Left lung (tissue), 10 donors: Measurements from ENCODE around the gene SORCS1. TPM values are rescaled to one million over a fixed set of nuclear protein-coding genes. Genes with fewer than 3 reads are reported as not detected.

Experiments used
- ATAC-seq: fragments of 200-7000 bp; cut with Tn5 transposase; one replicate; pipeline ENCODE4 v1.9.1; 2020; ENCODE audit warnings: moderate library complexity
- DNase-seq, 4 donors: peaks; one replicate each; pipeline ENCODE4 v3.0.0-alpha.2; 2013 to 2020
- H3K27ac ChIP-seq, 2 donors: fragments of 200-600 bp; sonication (generic) in 1 of 2; one replicate each; pipeline versions ENCODE4 v1.5.0 to v1.8.0; 2020 to 2021
- H3K27me3 ChIP-seq, 2 donors: fragments of 200-600 bp; sonication (generic) in 1 of 2; one replicate each; pipeline versions ENCODE4 v1.5.0 to v1.8.0; 2020 to 2021
- H3K36me3 ChIP-seq, 2 donors: fragments of 200-600 bp; sonication (generic) in 1 of 2; one replicate each; pipeline versions ENCODE4 v1.5.0 to v1.8.0; 2020 to 2021
- H3K4me1 ChIP-seq, 2 donors: fragments of 200-600 bp; one replicate each; pipeline ENCODE4 v1.8.0; 2021
- H3K4me3 ChIP-seq, 2 donors: fragments of 200-600 bp; sonication (generic) in 1 of 2; one replicate each; pipeline versions ENCODE4 v1.5.0 to v1.8.0; 2020 to 2021; ENCODE audit warnings: mild to moderate bottlenecking in 1 of 2
- H3K9me3 ChIP-seq, 2 donors: fragments of 200-600 bp; sonication (generic) in 1 of 2; one replicate each; pipeline versions ENCODE4 v1.5.0 to v1.8.0; 2020 to 2021
- CTCF ChIP-seq, 2 donors: fragments of 200-600 bp; sonication (generic) in 1 of 2; IDR thresholded peaks; one replicate each; pipeline versions ENCODE4 v1.5.0 to v1.8.0; 2021; ENCODE audit warnings: antibody characterized with exemption in 2 of 2
- intact Hi-C, 2 donors: fragments of 100-400 bp; cut with DNase I; formaldehyde crosslinking; loops; one replicate each; pipeline versions ENCODE4 v1.11.2 to v1.14.2; 2022
- polyA plus RNA-seq, 6 donors: library from polyadenylated mRNA; unstranded; fragments of 120-200 nt; gene quantifications; one replicate each; pipeline ENCODE4 v1.2.1, GENCODE V29; 2013; ENCODE audit not compliant: insufficient read length in 6 of 6
- total RNA-seq, 2 donors: library from RNA; stranded (reverse); fragmentation: NEBNext Ultra II Directional; extraction: Animal tissue kit (Norgen Biotek cat#: 25700); gene quantifications; one replicate each; pipeline ENCODE4 v1.2.1, GENCODE V29; 2021
- donor health status: DM: no; HTN: yes; CAD: no.
- donor health status: DM: no; HTN: no; CAD: no.

The SORCS1 gene
- total and polyA plus RNA-seq, 8 donors = 0.03 to 0.72 (median 0.21) TPM

- H3K9me3 ChIP-seq = no peaks in the 10 kb centered on the region
- H3K27me3 ChIP-seq = peaks cover 18 to 41% of the 10 kb centered on the region in 2 donors
- ATAC-seq = no peak
- DNase-seq = no peak
- no peak overlapping the region for H3K27ac ChIP-seq
- H3K4me3 ChIP-seq = no peak overlapping the region
- no peak for TF ChIP-seq CTCF (IDR thresholded peaks at IDR 0.05)
- intact Hi-C loops = no loop called here
- no peaks in the 10 kb centered on the region for H3K4me1 ChIP-seq
- H3K36me3 ChIP-seq = no peaks in the 10 kb centered on the region
Measured at GRCh38 chr10:107159871-107160270, 4.6 kb downstream of the SORCS1 start.

DNA sequence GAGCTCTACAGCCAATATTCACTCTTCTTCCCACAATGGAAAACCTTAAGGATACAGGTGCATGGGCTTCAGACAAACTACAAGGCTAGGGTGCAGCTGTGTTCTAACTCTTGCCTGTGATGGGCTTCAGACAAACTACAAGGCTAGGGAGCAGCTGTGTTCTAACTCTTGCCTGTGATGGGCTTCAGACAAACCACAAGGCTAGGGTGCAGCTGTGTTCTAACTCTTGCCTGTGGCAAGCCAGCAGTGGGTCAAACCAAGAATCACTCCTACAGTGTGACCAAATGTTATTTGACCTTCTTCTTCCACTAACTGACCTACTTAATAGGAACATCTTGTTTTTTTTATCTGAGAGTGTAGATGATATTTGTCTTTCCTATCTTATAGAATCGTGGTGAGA is 7.4 kb downstream of the SORCS1 start:
- no peak for TF ChIP-seq CTCF (IDR thresholded peaks at IDR 0.05)
- H3K9me3 ChIP-seq = peaks cover 0 to 5% of the 10 kb centered on the region in 2 donors
- no peak for ATAC-seq

DNA sequence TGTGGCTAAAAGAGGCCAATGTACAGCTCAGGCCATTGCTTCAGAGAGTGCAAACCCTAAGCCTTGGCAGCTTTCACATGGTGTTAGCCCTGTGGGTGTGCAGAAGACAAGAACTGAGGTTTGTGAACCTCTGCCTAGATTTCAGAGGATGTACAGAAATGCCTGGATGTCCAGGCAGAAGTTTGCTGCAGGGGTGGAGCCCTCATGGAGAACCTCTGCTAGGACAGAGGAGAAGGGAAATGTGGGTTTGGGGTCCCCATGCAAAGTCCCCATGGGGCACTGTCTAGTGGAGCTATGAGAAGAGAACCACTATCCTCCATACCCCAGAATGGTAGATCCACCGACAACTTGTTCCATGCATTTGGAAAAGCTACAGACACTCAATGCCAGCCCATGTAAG is 12.4 kb downstream of the SORCS1 start:
- intact Hi-C loops = no loop called here
- H3K9me3 ChIP-seq = peaks cover 0 to 12% of the 10 kb centered on the region in 2 donors
- H3K4me1 ChIP-seq = no peaks in the 10 kb centered on the region
- no peaks in the 10 kb centered on the region for H3K36me3 ChIP-seq
- H3K27ac ChIP-seq = no peak overlapping the region
- H3K27me3 ChIP-seq = no peaks in the 10 kb centered on the region
- DNase-seq (no peak), ATAC-seq (no peak)
- TF ChIP-seq CTCF (IDR thresholded peaks at IDR 0.05) = no peak
- no peak overlapping the region for H3K4me3 ChIP-seq

More for the DNA sequence above, 7.4 kb downstream of the SORCS1 start:
- Histone ChIP-seq H3K4me3 (no peak overlapping the region), H3K27me3 (peaks cover 0 to 13% of the 10 kb centered on the region in 2 donors), H3K4me1 (no peaks in the 10 kb centered on the region), H3K27ac (no peak overlapping the region), H3K36me3 (no peaks in the 10 kb centered on the region)
- intact Hi-C loops = no loop called here
- no peak for DNase-seq

DNA sequence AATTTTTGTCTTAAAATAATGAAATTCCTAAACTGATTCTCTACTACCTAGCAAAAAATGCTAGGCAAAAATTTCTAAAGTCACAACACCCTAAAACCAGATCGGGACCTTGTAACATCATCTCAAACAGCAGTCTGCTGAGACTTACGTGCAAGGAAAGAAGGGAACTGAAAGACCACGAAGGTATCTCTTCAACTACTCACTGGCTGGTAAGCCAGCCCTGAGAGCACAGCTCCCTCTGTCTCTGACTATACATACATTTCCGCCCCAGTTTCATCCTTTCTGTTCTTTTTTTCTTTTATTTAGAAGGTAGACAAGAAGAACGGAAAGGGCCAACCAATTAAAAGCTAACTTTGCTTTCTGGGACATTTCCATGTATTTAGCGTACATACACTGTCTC is 15.6 kb downstream of the SORCS1 start:
- no peak overlapping the region for H3K27ac ChIP-seq
- ATAC-seq (no peak), DNase-seq (no peak)
- no peaks in the 10 kb centered on the region for H3K27me3 ChIP-seq
- intact Hi-C loops = no loop called here
- H3K9me3 ChIP-seq = peaks cover 0 to 12% of the 10 kb centered on the region in 2 donors
- no peaks in the 10 kb centered on the region for H3K4me1 ChIP-seq
- H3K36me3 ChIP-seq = no peaks in the 10 kb centered on the region
- H3K4me3 ChIP-seq = no peak overlapping the region
- TF ChIP-seq CTCF (IDR thresholded peaks at IDR 0.05) = no peak

DNA sequence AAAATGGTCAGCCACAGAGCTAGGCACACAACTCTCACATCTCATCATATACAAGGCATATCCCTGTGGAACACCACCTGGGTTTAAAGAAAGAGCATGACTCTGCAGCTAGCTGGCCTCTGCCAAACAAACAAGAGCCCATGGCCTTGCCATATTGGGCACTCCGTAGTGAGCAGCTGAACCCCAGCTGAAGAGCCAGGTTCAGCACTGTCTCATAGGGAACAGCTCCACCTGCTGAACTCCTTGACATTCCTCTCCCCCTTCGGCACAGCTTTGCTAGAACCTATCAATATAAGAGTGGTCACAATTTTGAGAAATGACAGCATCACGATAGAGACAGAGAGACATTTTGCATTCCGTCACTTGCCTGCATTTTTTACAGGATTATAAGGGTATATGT is 20.0 kb downstream of the SORCS1 start:
- Histone ChIP-seq H3K9me3 (no peaks in the 10 kb centered on the region), H3K27me3 (no peaks in the 10 kb centered on the region), H3K36me3 (no peaks in the 10 kb centered on the region), H3K4me3 (no peak overlapping the region), H3K4me1 (no peaks in the 10 kb centered on the region), H3K27ac (no peak overlapping the region)
- peak; percentile 36 for ATAC-seq
- peak in 2 of 4 donors; percentile 6 to 23 for DNase-seq
- intact Hi-C loops = no loop called here
- no peak for TF ChIP-seq CTCF (IDR thresholded peaks at IDR 0.05)
